ENCODE results near the gene NGB. TPM values are rescaled to one million over a fixed set of nuclear protein-coding genes. Genes with fewer than 3 reads are reported as not detected.

The NGB gene
- total and polyA plus RNA-seq, 2 of the 8 experiments (the other 6 are each of a cell fraction or from before 2014, with no cell fraction given), result 0.30 to 0.60 TPM

GRCh38 chr14:77310026-77310425 lies 39.0 kb upstream of the NGB start:
- H3K27me3 ChIP-seq (replicated peaks in 1 of 4; ENCODE audit: control insufficient read depth in 3 of 4, extremely low read depth in 1 of 4, insufficient read depth in 3 of 4, low read length in 3 of 4), result no peaks in the 10 kb centered on the region
- no peak overlapping the region for H3K23ac ChIP-seq (ENCODE audit: insufficient read length)
- H4K91ac ChIP-seq (replicated peaks; ENCODE audit: insufficient read length, low read length), result no peak overlapping the region
- no peak overlapping the region for H3K9ac ChIP-seq (replicated peaks in 1 of 4; ENCODE audit: extremely low read depth in 1 of 4, low read depth in 3 of 4, low read length in 3 of 4)
- no peak overlapping the region for H2BK20ac ChIP-seq (ENCODE audit: low read length)
- no peak overlapping the region for H3K4ac ChIP-seq (replicated peaks; ENCODE audit: insufficient read length, low read depth, low read length)
- H2AFZ ChIP-seq (ENCODE audit: low read length), result no peak overlapping the region
- no peak overlapping the region for H2BK120ac ChIP-seq (replicated peaks; ENCODE audit: low read depth, low read length)
- CTCF ChIA-PET (ENCODE audit: partially characterized antibody), result interaction anchor here (0.8 to 8.6 kb wide), 5 partner anchors 9 to 167 kb away, joined by 3 to 353 read pairs (median 4); no protein-coding TSS in a partner anchor
- no peak overlapping the region for H3K56ac ChIP-seq (replicated peaks; ENCODE audit: insufficient read length, low read depth, low read length)
- H3K4me2 ChIP-seq (ENCODE audit: insufficient read depth in 1 of 2, low read depth in 2 of 2, low read length in 2 of 2), result no peak overlapping the region
- H3K14ac ChIP-seq (ENCODE audit: insufficient read length), result no peak overlapping the region
- WGBS, 2 experiments (ENCODE audit: extremely low coverage in 1 of 2, insufficient coverage in 1 of 2, insufficient read length in 1 of 2, insufficient replicate concordance in 2 of 2, low coverage in 1 of 2, low lambda C conversion rate in 2 of 2, missing lambda C conversion rate in 1 of 2), result 88% methylated on average over 4 of the region's 4 CpGs; no CpG with 5 or more reads in 1 of the 2 experiments
- H2BK15ac ChIP-seq (ENCODE audit: low read length), result no peak overlapping the region
- no peak overlapping the region for H3K27ac ChIP-seq (ENCODE audit: low read depth, low read length)
- no peak overlapping the region for H3K4me3 ChIP-seq (ENCODE audit: extremely low read depth in 1 of 4, insufficient read depth in 2 of 4, low read depth in 3 of 4, low read length in 4 of 4)
- no peak overlapping the region for H2BK12ac ChIP-seq (ENCODE audit: low read depth, low read length)
- H3K18ac ChIP-seq (ENCODE audit: extremely low read depth, low read length), result no peak overlapping the region
- H3K9me3 ChIP-seq (ENCODE audit: insufficient read depth in 2 of 2, low read depth in 1 of 2, low read length in 1 of 2), result no peaks in the 10 kb centered on the region
- peaks cover 7 to 20% (median 15%) of the 10 kb centered on the region in 4 experiments; a peak in 6 of 7 replicates for H3K4me1 ChIP-seq (replicated peaks in 1 of 4; ENCODE audit: control insufficient read depth in 3 of 4, insufficient read depth in 4 of 4, low read length in 3 of 4)
- H3K23me2 ChIP-seq (ENCODE audit: low read depth, low read length), result no peaks in the 10 kb centered on the region
- H4K20me1 ChIP-seq (replicated peaks in 1 of 2; ENCODE audit: control insufficient read depth in 1 of 2, insufficient read depth in 2 of 2, low read length in 2 of 2), result no peaks in the 10 kb centered on the region
- no peak overlapping the region for H2BK5ac ChIP-seq (ENCODE audit: low read depth, low read length)
- FAIRE-seq, result no peak
- no peak overlapping the region for H2AK5ac ChIP-seq (ENCODE audit: low read depth, low read length)
- H4K5ac ChIP-seq (ENCODE audit: insufficient read length, low read depth, low read length), result no peak overlapping the region
- POLR2A ChIA-PET (ENCODE audit: partially characterized antibody), result interaction anchor here (1.0 kb wide), 1 partner anchor 49 kb away, joined by 3 read pairs; no protein-coding TSS in a partner anchor
- no peaks in the 10 kb centered on the region; a peak in 1 of 8 replicates for H3K36me3 ChIP-seq (ENCODE audit: control insufficient read depth in 2 of 4, insufficient read depth in 4 of 4, low read length in 3 of 4)
- H3K79me2 ChIP-seq (ENCODE audit: control insufficient read depth in 1 of 2, insufficient read depth in 2 of 2, low read length in 2 of 2), result peaks cover 0 to 19% of the 10 kb centered on the region in 2 experiments; a peak in 1 of 4 replicates
- no peak for DNase-seq (ENCODE audit: low read depth in 1 of 2, low spot score in 2 of 2)
- H4K8ac ChIP-seq (ENCODE audit: extremely low read depth, insufficient read depth, low read length), result no peak overlapping the region
- peaks cover 6% of the 10 kb centered on the region for H3K79me1 ChIP-seq (ENCODE audit: low read depth, low read length)
- TF ChIP-seq SP1 (IDR thresholded peaks at IDR 0.05; ENCODE audit: low read depth, low read length) (no peak), RXRA (IDR thresholded peaks at IDR 0.05; ENCODE audit: insufficient read depth, low read depth, low read length) (no peak), SUZ12 (IDR thresholded peaks at IDR 0.05; ENCODE audit: low read length) (no peak), POLR2AphosphoS5 (IDR thresholded peaks at IDR 0.05; ENCODE audit: low read depth, low read length) (no peak), SP2 (IDR thresholded peaks at IDR 0.05; ENCODE audit: low read length) (no peak), NANOG (IDR thresholded peaks at IDR 0.05; ENCODE audit: insufficient read depth, low read depth, low read length, poor library complexity, severe bottlenecking) (no peak), CBX8 (IDR thresholded peaks at IDR 0.05; ENCODE audit: borderline replicate concordance, low read depth, low read length) (no peak), RFX5 (IDR thresholded peaks at IDR 0.05; ENCODE audit: borderline replicate concordance, low read depth, low read length) (no peak), KDM5A (IDR thresholded peaks at IDR 0.05; ENCODE audit: low read length) (no peak), CHD1 (IDR thresholded peaks at IDR 0.05; ENCODE audit: low read depth, low read length) (no peak), CEBPB (IDR thresholded peaks at IDR 0.05; ENCODE audit: low read depth, low read length) (no peak), FOSL1 (IDR thresholded peaks at IDR 0.05; ENCODE audit: insufficient read depth, low read depth, low read length) (no peak), KDM1A (IDR thresholded peaks at IDR 0.05; ENCODE audit: borderline replicate concordance, low read length) (no peak)
- TF ChIP-seq, protein P1, sequence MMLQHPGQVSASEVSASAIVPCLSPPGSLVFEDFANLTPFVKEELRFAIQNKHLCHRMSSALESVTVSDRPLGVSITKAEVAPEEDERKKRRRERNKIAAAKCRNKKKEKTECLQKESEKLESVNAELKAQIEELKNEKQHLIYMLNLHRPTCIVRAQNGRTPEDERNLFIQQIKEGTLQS (IDR thresholded peaks at IDR 0.05; ENCODE audit: insufficient read depth, low read depth, low read length), result no peak

All from H1 (cell line).